OCI-LY7 (cell line): Measurements from ENCODE around the gene CAV1.

ENCODE experiments used
- CTCF ChIP-seq: fragments of 200-600 bp; sonication (generic); conservative IDR thresholded peaks from 2 replicates; pipeline ENCODE4 v1.5.1; 2014; ENCODE audit warnings: mild to moderate bottlenecking, antibody characterized with exemption, low read length, moderate library complexity, mixed read lengths
- EZH2phosphoT487 ChIP-seq: fragments of 200-600 bp; sonication (generic); IDR thresholded peaks from 2 replicates; pipeline ENCODE4 v1.6.1; 2018; ENCODE audit warnings: low read depth, borderline replicate concordance, mild to moderate bottlenecking, mixed run types, antibody characterized with exemption, low read length, moderate library complexity, mixed read lengths

- TF ChIP-seq EZH2phosphoT487 (no peak), CTCF (peak; percentile 81)
These were observed 66.6 kb downstream of the CAV1 start for GRCh38 chr7:116591202-116592040.
